ENCODE results near the gene CCSER1.
"Not testable (repeated sequence)": the region's sequence is repeated elsewhere in the genome, so short reads cannot be mapped to it uniquely, and the experiment has no call there.

CCSER1 gene

GRCh38 chr4:91454111-91454510 lies 1326.9 kb downstream of the CCSER1 start:
- DNase-seq, result no peak

DNA sequence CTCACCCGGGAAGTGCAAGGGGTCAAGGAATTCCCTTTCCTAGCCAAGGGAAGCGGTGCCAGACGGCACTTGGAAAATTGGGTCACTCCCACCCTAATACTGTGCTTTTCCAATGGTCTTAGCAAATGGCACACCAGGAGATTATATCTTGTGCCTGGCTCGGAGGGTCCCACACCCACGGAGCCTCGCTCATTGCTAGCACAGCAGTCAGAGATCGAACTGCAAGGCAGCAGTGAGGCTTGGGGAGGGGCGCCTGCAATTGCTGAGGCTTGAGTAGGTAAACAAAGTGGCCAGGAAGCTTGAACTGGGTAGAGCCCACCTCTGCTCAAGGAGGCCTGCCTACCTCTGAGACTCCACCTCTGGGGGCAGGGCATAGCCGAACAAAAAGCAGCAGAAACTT lies 1335.4 kb downstream of the CCSER1 start:
- DNase-seq, result not testable (repeated sequence)

- no peak for DNase-seq
These were observed 1343.5 kb downstream of the CCSER1 start for GRCh38 chr4:91470671-91471070.

DNA sequence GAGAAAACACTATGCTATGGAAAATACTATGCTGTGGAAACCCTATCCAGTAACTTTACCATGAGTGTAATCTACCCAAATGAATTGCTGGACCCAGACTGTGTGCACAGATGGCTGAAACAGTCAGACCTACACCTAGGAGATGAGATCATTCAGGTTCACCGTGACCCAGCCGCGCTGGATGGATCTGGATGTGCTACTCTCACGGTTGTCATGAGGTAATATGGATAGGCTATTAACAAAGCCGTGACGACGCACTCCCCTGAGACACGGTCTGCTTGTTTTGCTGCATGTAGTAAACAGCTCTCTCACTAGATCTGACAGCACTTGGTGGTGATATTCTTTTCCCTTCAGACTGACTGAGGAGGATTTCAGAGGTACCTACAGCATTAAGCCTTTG lies 1344.1 kb downstream of the CCSER1 start:
- DNase-seq, result no peak

DNA sequence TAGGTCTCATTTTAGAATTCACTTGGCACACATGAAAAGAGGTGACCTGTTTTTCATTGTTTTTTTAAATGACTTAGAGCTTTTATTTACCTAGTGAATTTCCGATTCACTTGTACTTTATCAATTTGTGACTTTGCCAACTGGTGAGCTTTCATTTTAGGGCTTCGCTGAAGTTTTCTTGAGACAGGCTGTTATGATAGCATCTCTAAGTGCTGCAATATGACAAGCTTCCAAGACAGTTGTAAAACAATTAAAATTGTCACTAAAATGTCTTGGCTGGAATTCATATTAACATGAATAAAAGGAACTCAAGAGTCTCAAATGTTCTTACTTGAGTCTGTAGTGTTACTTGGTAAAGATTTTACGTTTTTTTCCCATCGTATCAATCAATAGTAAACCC lies 1344.9 kb downstream of the CCSER1 start:
- DNase-seq, result no peak

- no peak for DNase-seq
These were observed 1358.2 kb downstream of the CCSER1 start for GRCh38 chr4:91485415-91485814.

- DNase-seq, result no peak
These were observed 1361.8 kb downstream of the CCSER1 start for GRCh38 chr4:91488946-91489345.

DNA sequence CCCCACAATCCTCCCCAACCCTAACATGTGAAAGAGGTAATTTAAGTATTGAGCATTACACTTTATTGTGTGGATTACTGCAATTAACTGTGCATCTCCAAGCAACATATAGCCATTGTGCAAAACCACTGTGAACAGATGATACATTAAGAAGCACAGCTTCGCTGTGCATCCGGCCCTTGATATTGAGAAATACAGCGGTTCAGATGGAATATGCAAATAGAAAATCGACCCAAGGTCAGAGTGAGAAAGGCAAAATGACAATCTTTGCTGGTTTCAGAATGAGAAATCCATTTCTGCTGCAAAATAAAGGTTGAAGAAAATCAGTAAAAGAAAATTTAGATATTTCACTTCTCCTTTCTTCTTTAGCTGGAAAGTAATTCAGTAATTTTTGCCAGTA lies 1370.7 kb downstream of the CCSER1 start:
- DNase-seq, result no peak

- DNase-seq, result no peak
These were observed 1375.2 kb downstream of the CCSER1 start for GRCh38 chr4:91502365-91502764.

DNA sequence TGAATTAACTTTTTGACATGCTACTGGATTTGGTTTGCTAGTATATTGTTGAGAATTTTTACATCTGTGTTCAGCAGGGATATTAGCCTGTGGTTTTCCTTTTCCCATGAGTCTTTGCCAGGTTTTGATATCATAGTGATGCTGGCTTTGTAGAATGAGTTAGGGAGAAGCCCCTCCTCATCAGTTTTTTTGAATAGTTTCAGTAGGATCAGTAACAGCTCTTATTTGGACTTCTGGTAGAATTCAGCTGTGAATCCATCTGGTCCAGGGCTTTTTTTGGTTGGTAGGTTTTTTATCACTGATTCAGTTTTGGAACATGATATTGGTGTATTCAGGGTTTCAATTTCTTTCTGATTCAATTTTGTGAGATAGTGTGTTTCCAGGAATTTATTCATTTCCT lies 1386.1 kb downstream of the CCSER1 start:
- DNase-seq, result no peak

DNA sequence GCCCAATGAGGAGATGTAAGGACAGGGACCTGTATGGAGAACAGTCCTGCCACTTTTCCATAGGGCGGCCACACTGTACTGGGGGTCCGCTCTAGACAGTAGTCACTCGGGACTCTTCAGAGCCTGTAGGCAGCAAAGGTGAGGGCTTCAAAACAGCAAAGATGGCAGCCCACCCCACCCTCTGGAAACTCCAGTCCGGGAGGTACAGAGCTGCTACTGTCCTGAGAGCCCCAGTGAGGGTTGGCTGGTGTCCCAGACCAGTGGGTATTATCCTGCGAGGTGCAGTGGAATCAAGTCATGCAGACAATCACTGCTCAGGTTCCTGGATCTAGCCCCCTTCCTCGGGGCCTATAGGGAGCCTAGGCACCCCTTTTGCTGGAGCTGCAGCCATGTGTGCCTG lies 1392.0 kb downstream of the CCSER1 start:
- DNase-seq, result no peak

- DNase-seq, result no peak
These were observed 1398.4 kb downstream of the CCSER1 start for GRCh38 chr4:91525621-91526020.

GRCh38 chr4:91527056-91527455 lies 1399.9 kb downstream of the CCSER1 start:
- DNase-seq, result no peak

GRCh38 chr4:91567594-91567993 lies 1440.4 kb downstream of the CCSER1 start:
- DNase-seq, result no peak

DNA sequence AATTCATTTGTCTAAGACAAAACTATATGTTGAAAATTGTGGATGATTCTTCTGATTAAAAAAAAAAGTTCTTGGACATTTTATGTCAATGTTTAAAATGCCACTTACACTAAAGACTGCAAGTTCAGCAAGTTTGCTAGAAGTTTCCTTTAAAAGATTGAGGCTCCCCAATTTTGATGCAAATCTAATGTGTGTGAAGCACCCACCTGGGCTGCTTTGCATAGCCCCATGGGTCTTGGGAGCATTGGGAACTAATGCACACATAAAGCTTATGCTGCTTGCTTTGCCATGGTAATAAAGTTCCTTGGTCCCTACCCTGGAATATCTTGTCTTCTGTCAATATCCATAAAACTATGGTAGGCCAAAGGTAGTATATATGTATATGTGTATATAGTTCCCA lies 1450.7 kb downstream of the CCSER1 start:
- no peak for DNase-seq

DNA sequence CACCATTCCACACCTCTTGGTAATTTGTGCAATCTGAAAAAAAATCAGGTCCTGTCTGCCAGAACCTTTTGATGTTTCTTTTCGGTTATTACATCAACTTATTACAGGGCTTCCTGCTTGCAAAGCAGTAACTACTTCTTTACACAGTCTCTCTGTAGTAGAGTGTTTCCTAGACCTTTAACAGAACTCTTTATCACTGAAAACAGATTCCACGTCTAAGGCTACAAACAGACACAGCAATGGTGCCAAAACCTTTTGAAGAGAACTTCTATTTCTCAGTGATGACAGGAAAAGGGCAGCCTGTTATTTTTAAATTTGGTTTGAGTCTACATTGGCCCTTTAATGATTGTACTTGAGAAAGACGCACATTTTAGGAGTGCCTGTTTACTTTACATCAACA lies 1463.1 kb downstream of the CCSER1 start:
- DNase-seq, result no peak

DNA sequence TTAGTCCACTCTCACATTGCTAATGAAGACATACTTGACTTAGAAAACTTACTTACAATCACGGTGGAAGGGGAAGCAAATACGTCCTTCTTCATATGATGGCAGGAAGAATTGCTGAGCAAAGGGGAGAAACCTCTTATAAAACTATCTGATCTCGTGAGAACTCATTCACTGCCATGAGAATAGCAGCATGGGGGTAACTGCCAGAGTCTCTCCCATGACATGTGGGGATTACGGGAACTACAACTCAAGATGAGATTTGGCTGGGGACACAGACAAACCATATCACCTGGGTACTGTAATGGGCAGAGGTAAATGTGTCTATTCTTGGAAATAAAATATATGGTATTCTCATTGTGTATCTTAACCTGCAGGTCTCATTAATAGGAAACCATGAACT lies 1464.9 kb downstream of the CCSER1 start:
- no peak for DNase-seq

GRCh38 chr4:91596718-91597117 lies 1469.5 kb downstream of the CCSER1 start:
- DNase-seq, result no peak

DNA sequence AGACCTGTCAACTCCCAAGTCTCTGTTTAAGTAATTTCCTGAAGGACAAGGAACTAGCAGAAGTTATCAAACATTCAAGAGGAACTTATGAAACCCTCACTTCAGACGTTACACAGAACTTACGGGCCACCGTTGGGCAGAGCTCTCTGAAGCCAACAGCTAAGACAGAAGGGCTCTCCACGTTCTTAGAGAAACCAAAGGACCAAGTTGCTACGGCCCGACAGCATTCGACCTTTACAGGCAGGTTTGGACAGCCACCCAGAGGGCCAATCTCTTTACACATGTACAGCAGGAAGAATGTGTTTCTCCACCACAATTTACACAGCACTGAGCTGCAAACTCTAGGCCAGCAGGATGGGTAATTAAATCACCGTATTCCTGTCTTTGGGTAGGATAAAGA lies 1471.5 kb downstream of the CCSER1 start:
- DNase-seq, result no peak

GRCh38 chr4:91600301-91600700 lies 1473.1 kb downstream of the CCSER1 start:
- DNase-seq, result no peak

DNA sequence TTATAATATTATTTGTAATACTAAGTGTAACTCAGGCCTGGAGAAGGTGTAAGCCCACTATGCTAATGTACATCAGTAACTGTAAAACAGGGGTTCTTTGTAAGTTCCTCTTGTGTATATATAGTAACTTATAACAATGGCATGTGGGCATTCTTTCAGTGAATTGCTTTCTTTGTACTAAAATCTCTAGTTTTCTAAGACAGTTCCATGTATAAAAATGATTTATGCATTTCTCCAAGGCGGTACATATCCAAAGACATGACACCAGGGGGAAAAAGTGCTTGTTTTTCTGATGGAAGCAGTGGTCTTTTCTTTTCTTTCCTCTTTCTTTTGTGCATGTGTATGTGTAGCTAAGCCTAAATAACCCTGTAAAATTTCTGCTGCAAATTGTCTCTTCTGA lies 1474.2 kb downstream of the CCSER1 start:
- DNase-seq, result no peak

DNA sequence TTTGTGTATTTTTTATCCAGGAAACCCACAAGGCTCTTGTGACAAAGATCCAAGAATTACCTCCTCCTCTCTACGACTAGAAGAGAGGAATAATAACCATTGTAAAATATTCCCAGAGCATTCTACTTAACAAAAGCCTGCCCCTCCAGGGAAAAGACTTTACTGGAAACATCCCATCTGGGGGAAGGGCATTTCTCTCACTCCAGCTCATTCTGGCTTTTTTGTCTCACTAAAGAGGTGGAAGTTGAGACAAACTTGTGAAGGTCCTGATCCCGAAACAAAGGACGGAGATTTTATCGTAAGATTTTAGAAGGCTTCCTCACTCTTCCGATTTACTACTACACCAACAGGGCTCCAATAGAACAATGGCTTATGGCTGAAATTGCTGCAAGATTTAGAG lies 1484.6 kb downstream of the CCSER1 start:
- no peak for DNase-seq

GRCh38 chr4:91620952-91621351 lies 1493.8 kb downstream of the CCSER1 start:
- no peak for DNase-seq

DNA sequence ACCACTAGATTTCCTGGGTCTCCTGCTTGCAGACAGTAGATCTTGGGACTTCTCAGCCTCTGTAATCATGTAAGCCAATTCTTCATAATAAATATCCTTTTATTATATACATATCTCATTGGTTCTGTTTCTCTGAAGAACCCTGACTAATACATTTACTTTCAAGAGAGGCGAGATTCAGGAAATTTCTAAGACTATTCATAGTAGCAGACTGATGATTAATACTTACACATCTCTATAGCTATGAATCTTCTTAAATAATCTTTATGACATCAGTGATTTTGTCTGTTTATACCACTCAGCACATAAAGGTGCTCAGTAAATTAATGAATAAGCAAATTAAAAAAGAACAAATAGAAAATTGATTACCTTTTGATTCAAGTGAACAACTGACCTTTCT lies 1494.3 kb downstream of the CCSER1 start:
- DNase-seq, result no peak

DNA sequence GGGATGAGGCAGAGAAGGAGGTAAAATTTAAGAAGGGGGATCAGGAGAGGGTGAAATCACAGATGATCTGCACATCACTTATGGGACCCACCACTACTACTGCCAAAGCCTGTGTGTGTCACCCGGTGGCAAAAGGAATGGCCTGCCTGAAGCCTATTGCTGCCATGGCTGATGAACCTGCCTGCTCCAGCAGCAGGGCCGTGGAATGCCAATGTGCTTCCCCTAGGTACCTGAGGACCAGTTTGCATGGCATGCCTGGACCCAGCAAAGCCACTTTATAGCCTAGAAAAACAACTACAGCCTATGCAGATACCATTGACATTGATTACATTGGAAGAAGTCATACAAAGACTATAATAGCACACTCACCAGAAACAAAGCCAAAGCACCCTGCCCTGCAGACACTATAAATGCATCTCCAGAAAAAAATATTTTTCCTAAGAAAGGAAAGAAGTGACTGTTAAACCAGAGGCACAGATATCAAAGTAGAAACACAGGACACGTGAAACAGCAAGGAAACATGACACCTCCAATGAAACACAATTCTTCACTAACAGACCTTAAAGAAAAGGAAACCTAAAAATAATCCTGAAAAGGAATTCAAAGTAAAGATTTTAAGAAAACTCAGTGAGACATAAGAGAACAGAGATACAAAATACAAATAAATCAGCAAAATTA lies 1495.9 kb downstream of the CCSER1 start:
- DNase-seq, result no peak

- not testable (repeated sequence) for DNase-seq
These were observed 1496.4 kb downstream of the CCSER1 start for GRCh38 chr4:91623603-91623967.

All from stimulated activated naive CD4-positive, alpha-beta T cell treated with Interleukin-2 at 50 U/mL for 16 hours (primary cell).